CD4-positive, CD25-positive, alpha-beta regulatory T cell (primary cell): ENCODE results near the gene FGFR3. TPM values are rescaled to one million over a fixed set of nuclear protein-coding genes. Genes with fewer than 3 reads are reported as not detected.

Experiments used
- ATAC-seq, 2 donors: fragments of 150-1000 bp; cut with Tn5 transposase; one replicate each; pipeline ENCODE4 v1.10.0; 2021; ENCODE audit warnings: low read depth in 2 of 2, moderate number of reproducible peaks in 2 of 2, moderate library complexity in 1 of 2
- DNase-seq, 3 donors: peaks; one replicate each; pipeline versions ENCODE4 v3.0.0 to v3.0.0-alpha.2; 2012 to 2022; ENCODE audit warnings: mixed read lengths in 1 of 3
- H3K27ac ChIP-seq: one replicate; pipeline ENCODE4 v1.7.0; 2013; ENCODE audit warnings: mild to moderate bottlenecking, low read length; ENCODE audit not compliant: insufficient read depth, poor library complexity, severe bottlenecking
- H3K27me3 ChIP-seq: one replicate; pipeline ENCODE4 v1.7.0; 2013; ENCODE audit warnings: low read length; ENCODE audit not compliant: control insufficient read depth, insufficient read depth
- H3K36me3 ChIP-seq: one replicate; pipeline ENCODE4 v1.7.0; 2013; ENCODE audit warnings: mild to moderate bottlenecking, low read length, moderate library complexity; ENCODE audit not compliant: control insufficient read depth, insufficient read depth
- H3K4me1 ChIP-seq: 2 replicates; pipeline ENCODE4 v1.7.0; 2013; ENCODE audit warnings: mild to moderate bottlenecking, low read length; ENCODE audit not compliant: insufficient read depth, control insufficient read depth, poor library complexity, severe bottlenecking
- H3K4me3 ChIP-seq: one replicate; pipeline ENCODE4 v1.7.0; 2013; ENCODE audit warnings: low read depth, mild to moderate bottlenecking, low read length, moderate library complexity
- H3K9me3 ChIP-seq, 2 experiments: 1 replicate in 1 of 2; 2 replicates in 1 of 2; pipeline ENCODE4 v1.7.0; 2013; ENCODE audit warnings: low read length in 2 of 2, mild to moderate bottlenecking in 1 of 2, moderate library complexity in 1 of 2; ENCODE audit not compliant: control insufficient read depth in 2 of 2
- H3K27ac Mint-ChIP-seq, 3 donors: one replicate each; pipeline ENCODE4 v1.8.0; 2020 to 2022; ENCODE audit warnings: mild to moderate bottlenecking in 3 of 3, mixed read lengths in 3 of 3, moderate library complexity in 2 of 3
- H3K27me3 Mint-ChIP-seq: one replicate; pipeline ENCODE4 v1.8.0; 2022; ENCODE audit warnings: mild to moderate bottlenecking, mixed read lengths
- H3K36me3 Mint-ChIP-seq: one replicate; pipeline ENCODE4 v1.8.0; 2020; ENCODE audit warnings: mixed read lengths
- H3K4me1 Mint-ChIP-seq, 4 donors: one replicate each; pipeline ENCODE4 v1.8.0; 2020 to 2022; ENCODE audit warnings: mixed read lengths in 4 of 4, mild to moderate bottlenecking in 1 of 4
- H3K4me3 Mint-ChIP-seq, 4 donors: one replicate each; pipeline ENCODE4 v1.8.0; 2020 to 2022; ENCODE audit warnings: mild to moderate bottlenecking in 4 of 4, mixed read lengths in 4 of 4, moderate library complexity in 3 of 4
- H3K9me3 Mint-ChIP-seq, 7 donors: one replicate each; pipeline ENCODE4 v1.8.0; 2020 to 2022; ENCODE audit warnings: mixed read lengths in 7 of 7, mild to moderate bottlenecking in 3 of 7, moderate library complexity in 2 of 7
- polyA plus RNA-seq, 4 donors: library from polyadenylated mRNA; unstranded; fragments of 300-500 nt; fragmentation: Illumina TruSeq; gene quantifications; one replicate each; pipeline ENCODE4 v1.2.3, GENCODE V29; 2021
- total RNA-seq: library from RNA; stranded (reverse); gene quantifications from one replicate; pipeline ENCODE4 v1.2.3, GENCODE V29; 2022

The FGFR3 gene
- total and polyA plus RNA-seq, 5 donors from 2014 or later = 0.25 TPM; not detected in 4

DNA sequence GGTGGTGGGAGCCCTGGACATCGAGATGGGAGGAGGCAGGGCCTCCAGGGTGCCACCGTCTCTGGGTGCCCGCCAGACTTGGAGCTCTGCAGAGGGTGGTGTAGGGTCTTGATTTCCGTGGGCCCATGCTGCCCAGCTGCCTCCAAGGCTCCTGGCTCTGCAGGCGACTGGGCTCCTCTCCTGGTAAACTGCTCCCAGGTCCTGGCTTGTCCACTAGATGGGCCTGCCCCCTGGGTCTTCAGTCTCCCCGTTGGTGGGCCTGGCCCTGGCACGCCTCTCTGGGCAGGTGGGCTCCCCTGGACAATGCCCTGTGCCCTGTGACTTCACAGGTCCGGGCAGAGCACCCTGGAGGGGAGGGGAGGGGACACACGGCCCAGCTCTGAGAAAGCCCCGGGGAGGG lies 7.7 kb downstream of the FGFR3 start:
- Mint-ChIP-seq H3K4me1 (no peaks in the 10 kb centered on the region), H3K27ac (no peak overlapping the region), H3K36me3 (no peaks in the 10 kb centered on the region), H3K4me3 (no peak overlapping the region), H3K27me3 (peaks cover 16% of the 10 kb centered on the region), H3K9me3 (peaks cover 0 to 3% (median 0%) of the 10 kb centered on the region in 7 donors)
- H3K4me3 ChIP-seq = no peak overlapping the region
- H3K36me3 ChIP-seq = no peaks in the 10 kb centered on the region
- ATAC-seq (no peak), DNase-seq (no peak)
- H3K4me1 ChIP-seq = peaks cover 5% of the 10 kb centered on the region
- H3K27me3 ChIP-seq = peaks cover 6% of the 10 kb centered on the region
- no peaks in the 10 kb centered on the region for H3K9me3 ChIP-seq
- no peak overlapping the region for H3K27ac ChIP-seq

- H3K36me3 ChIP-seq = no peaks in the 10 kb centered on the region
- Mint-ChIP-seq H3K27me3 (peaks cover 10% of the 10 kb centered on the region), H3K36me3 (no peaks in the 10 kb centered on the region), H3K9me3 (peaks cover 0 to 1% (median 0%) of the 10 kb centered on the region in 7 donors), H3K4me1 (no peaks in the 10 kb centered on the region), H3K27ac (no peak overlapping the region), H3K4me3 (no peak overlapping the region)
- DNase-seq (no peak), ATAC-seq (no peak)
- H3K27me3 ChIP-seq = peaks cover 3% of the 10 kb centered on the region
- no peak overlapping the region for H3K4me3 ChIP-seq
- H3K27ac ChIP-seq = no peak overlapping the region
- H3K4me1 ChIP-seq = no peaks in the 10 kb centered on the region
- H3K9me3 ChIP-seq = no peaks in the 10 kb centered on the region
Observed at GRCh38 chr4:1801286-1801958, 8.3 kb downstream of the FGFR3 start.

DNA sequence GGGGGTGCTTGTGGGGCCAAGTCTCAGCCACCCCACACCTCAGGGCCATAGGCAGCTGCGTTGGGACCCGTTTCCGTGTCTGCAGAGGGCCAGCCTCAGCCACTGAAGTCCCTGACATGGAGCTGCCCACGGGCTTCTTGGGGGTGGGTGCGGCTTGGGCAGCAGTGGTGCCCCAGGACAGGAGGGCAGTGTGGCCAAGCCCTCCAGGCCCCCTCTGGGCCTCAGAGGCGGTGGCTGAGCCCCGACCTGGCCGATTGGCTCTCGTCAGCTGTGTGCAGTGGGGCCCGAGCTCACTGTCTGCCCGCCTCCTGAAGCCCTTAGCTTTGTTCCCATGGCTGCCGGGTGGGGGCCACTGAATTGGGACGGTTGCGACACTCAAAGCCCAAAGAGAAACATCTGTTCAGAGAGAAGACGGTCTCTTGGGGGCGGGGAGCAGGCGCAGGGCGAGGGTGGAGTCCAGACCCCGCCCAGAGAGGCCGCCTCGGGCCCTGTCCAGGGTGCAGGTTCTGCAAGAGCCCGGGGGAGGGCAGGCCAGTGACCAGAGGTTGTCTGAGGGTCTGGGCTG lies 9.1 kb downstream of the FGFR3 start:
- Histone ChIP-seq H3K4me1 (no peaks in the 10 kb centered on the region), H3K27me3 (no peaks in the 10 kb centered on the region), H3K27ac (no peak overlapping the region), H3K9me3 (no peaks in the 10 kb centered on the region), H3K4me3 (no peak overlapping the region), H3K36me3 (no peaks in the 10 kb centered on the region)
- Mint-ChIP-seq H3K27me3 (peaks cover 5% of the 10 kb centered on the region), H3K36me3 (no peaks in the 10 kb centered on the region), H3K27ac (no peak overlapping the region), H3K9me3 (no peaks in the 10 kb centered on the region), H3K4me3 (no peak overlapping the region), H3K4me1 (no peaks in the 10 kb centered on the region)
- ATAC-seq (no peak), DNase-seq (no peak)

GRCh38 chr4:1802720-1803522 lies 9.8 kb downstream of the FGFR3 start:
- no peaks in the 10 kb centered on the region for H3K4me1 Mint-ChIP-seq
- no peaks in the 10 kb centered on the region for H3K9me3 ChIP-seq
- no peak overlapping the region for H3K27ac ChIP-seq
- no peak overlapping the region for H3K27ac Mint-ChIP-seq
- no peaks in the 10 kb centered on the region for H3K9me3 Mint-ChIP-seq
- H3K4me3 ChIP-seq = no peak overlapping the region
- DNase-seq (no peak), ATAC-seq (no peak)
- no peaks in the 10 kb centered on the region for H3K36me3 Mint-ChIP-seq
- no peaks in the 10 kb centered on the region for H3K4me1 ChIP-seq
- H3K27me3 ChIP-seq = no peaks in the 10 kb centered on the region
- H3K27me3 Mint-ChIP-seq = peaks cover 5% of the 10 kb centered on the region
- H3K4me3 Mint-ChIP-seq = no peak overlapping the region
- H3K36me3 ChIP-seq = no peaks in the 10 kb centered on the region

DNA sequence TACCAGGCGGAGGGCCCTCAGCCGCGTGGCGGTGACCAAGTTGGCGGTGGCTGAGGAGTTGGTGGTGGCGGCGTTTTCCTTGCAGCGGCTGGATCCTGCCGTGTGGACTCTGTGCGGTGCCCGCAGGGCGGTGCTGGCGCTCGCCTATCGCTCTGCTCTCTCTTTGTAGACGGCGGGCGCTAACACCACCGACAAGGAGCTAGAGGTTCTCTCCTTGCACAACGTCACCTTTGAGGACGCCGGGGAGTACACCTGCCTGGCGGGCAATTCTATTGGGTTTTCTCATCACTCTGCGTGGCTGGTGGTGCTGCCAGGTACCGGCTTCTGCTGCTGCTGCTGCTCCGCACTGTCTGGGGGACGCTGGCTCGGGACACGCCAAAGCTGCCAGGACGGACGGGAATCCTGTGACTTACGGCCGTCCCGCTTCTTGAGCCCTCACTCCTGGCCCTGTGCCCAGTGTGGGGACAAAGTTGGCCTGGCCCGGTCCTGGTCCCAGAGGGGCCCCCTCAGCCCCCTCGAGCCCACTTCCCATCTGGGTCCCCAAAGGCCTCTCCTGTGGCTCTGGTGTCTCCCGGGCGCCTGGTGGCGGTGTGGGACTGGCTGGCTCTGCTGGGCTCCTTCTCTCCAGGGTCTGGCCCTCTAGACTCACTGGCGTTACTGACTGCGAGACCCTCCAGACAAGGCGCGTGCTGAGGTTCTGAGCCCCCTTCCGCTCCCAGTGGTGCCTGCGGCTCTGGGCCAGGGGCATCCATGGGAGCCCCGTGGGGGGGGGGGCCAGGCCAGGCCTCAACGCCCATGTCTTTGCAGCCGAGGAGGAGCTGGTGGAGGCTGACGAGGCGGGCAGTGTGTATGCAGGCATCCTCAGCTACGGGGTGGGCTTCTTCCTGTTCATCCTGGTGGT lies 10.7 kb downstream of the FGFR3 start:
- H3K27ac Mint-ChIP-seq = no peak overlapping the region
- H3K4me1 Mint-ChIP-seq = no peaks in the 10 kb centered on the region
- H3K27me3 Mint-ChIP-seq = peaks cover 1% of the 10 kb centered on the region
- Histone ChIP-seq H3K27ac (no peak overlapping the region), H3K4me3 (no peak overlapping the region), H3K9me3 (no peaks in the 10 kb centered on the region), H3K36me3 (no peaks in the 10 kb centered on the region), H3K4me1 (no peaks in the 10 kb centered on the region), H3K27me3 (no peaks in the 10 kb centered on the region)
- no peak for DNase-seq
- H3K4me3 Mint-ChIP-seq = no peak overlapping the region
- H3K36me3 Mint-ChIP-seq = no peaks in the 10 kb centered on the region
- no peak for ATAC-seq
- H3K9me3 Mint-ChIP-seq = no peaks in the 10 kb centered on the region

DNA sequence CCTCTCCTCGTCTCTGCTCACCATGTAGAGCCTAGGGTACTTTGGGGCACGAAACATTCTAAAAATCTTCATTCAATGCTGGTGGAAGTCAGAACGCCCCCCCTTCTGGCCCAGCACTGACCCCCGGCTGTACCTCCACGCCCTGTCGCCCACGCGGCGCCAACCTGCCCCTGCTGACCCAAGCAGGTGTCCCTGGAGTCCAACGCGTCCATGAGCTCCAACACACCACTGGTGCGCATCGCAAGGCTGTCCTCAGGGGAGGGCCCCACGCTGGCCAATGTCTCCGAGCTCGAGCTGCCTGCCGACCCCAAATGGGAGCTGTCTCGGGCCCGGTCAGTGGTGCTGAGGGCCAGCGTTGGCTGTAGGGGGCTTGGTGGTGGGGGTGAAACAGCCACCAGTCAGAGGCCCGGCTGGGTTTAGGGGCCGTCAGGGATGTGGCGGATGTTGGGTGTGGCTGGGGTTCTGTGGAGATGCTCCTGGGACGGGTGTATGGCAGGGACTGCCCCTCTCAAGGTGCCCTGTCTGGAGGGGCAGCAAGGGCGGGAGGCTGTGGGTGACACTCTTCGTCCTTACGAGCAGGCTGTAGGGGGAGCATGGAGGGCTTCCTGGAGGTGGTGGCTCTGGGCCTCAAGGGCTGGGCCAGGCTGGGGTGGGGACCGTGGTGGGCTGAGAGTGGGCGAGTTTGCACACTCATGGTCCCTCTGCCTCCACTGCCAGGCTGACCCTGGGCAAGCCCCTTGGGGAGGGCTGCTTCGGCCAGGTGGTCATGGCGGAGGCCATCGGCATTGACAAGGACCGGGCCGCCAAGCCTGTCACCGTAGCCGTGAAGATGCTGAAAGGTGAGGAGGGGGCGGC lies 11.8 kb downstream of the FGFR3 start:
- H3K9me3 Mint-ChIP-seq = no peaks in the 10 kb centered on the region
- Histone ChIP-seq H3K27me3 (no peaks in the 10 kb centered on the region), H3K4me1 (no peaks in the 10 kb centered on the region), H3K9me3 (no peaks in the 10 kb centered on the region), H3K4me3 (no peak overlapping the region), H3K36me3 (no peaks in the 10 kb centered on the region), H3K27ac (no peak overlapping the region)
- no peaks in the 10 kb centered on the region for H3K27me3 Mint-ChIP-seq
- no peaks in the 10 kb centered on the region for H3K36me3 Mint-ChIP-seq
- no peak overlapping the region for H3K27ac Mint-ChIP-seq
- no peaks in the 10 kb centered on the region for H3K4me1 Mint-ChIP-seq
- no peak for ATAC-seq
- no peak for DNase-seq
- no peak overlapping the region for H3K4me3 Mint-ChIP-seq
